D721Med (cell line): ENCODE results near the gene ABCA13.
A peak's percentile ranks its signal among the peaks of the same experiment; 100 is the strongest.

Experiments used
- DNase-seq: peaks from one replicate; pipeline ENCODE4 v3.0.0; 2011; ENCODE audit warnings: low spot score; ENCODE audit not compliant: insufficient read length
- FAIRE-seq: peaks from 2 replicates; lab custom pipeline; 2011; peaks lifted over from hg19 to GRCh38; lab: Jason Lieb, UNC
- CTCF ChIP-seq: IDR thresholded peaks from 2 replicates; pipeline ENCODE4 v1.5.1; 2012; ENCODE audit warnings: mild to moderate bottlenecking, control low read depth; ENCODE audit not compliant: insufficient read depth; ENCODE audit errors: missing control alignments

The ABCA13 gene

GRCh38 chr7:48296966-48297365, 125.7 kb downstream of the ABCA13 start:
- DNase-seq (no peak), FAIRE-seq (no peak)
- no peak for TF ChIP-seq CTCF

DNA sequence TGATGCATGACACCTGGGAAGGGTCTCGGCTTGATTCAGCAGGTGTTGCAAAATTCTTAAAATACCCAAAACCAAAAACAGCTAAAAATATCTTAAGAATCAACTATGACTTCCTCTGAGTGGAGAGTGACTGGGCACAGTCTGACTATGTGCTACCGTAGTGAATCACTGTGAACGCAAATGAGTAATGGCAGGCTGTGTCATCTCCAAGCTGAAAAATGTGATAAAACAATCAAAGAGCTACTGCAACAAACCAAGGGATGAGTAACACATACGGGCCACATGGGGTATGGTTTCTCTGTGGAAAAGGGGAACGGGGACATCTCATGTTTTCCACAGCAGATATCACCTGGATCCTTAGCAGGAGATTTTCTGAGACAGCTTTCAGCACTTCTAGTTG, 127.5 kb downstream of the ABCA13 start:
- FAIRE-seq (no peak), DNase-seq (no peak)
- TF ChIP-seq CTCF: no peak

DNA sequence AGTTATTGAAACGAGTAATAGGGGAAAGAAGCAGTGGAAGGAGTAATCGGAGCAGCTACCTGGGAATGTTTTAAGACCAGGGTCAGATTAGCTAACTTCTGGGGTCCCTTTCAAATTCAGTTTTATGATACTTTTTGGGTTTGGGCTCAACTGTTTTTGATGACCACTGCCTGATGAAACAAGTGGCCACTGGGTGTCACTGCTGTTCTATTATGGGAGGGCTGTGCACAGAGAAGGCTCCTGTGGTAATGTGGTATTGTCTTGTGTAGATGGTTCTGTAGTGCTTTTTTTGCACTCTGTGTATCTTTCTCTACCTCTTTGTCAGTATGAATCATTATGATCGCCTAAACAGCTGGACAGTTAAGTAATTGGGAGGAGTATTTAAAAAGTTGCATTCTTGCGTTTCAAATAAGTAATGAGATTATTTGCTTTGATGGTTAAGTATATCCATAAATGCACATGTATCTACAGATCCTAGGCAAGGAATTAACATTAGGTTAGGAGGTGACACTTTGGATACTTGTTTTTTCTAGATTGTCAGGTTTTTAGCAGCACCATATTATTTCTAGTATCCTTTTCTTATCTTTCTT, 128.4 kb downstream of the ABCA13 start:
- no peak for DNase-seq
- TF ChIP-seq CTCF: peak; percentile 65
- FAIRE-seq: peak; percentile 35

- FAIRE-seq (no peak), DNase-seq (no peak)
- no peak for TF ChIP-seq CTCF
Observed at GRCh38 chr7:48300301-48300700, 129.0 kb downstream of the ABCA13 start.

GRCh38 chr7:48301201-48301600, 129.9 kb downstream of the ABCA13 start:
- FAIRE-seq (no peak), DNase-seq (no peak)
- TF ChIP-seq CTCF: no peak

DNA sequence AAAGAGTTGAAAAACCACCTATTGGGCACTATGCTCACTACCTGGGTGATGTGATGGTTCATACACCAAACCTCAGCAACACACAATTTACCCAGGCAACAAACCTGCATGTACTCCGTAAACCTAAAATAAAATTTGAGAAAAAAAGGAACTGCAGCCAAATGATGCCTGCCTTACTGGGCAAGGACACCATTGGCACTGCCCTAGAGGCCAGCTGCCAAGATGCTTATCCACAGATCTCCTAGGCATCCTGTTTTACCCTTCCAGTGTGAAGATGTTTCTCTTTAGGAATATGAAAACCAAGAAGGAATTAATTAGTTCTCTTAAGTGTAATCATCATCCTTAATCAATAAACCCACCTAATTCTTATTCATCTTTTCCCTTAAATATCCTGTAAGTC, 133.4 kb downstream of the ABCA13 start:
- TF ChIP-seq CTCF: no peak
- FAIRE-seq: no peak

DNA sequence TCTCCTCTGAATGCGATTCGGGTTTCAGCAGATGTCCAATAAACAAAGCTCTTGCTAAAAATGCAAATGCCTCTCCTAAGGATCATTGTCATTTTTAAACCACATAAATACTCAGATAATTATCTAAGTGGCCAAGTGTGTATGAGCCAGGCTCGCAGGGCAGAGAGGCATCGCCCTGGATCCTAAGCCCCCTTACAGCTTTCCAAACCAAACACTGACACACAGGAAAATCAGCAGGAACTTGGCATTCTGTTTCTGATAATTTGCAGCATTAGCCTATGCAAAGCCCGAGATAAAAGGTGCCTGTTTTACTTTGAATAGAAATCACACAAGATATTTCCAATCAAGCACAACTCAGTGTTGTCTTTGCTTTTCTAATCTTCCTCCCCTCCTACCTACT, 134.4 kb downstream of the ABCA13 start:
- DNase-seq (no peak), FAIRE-seq (no peak)
- TF ChIP-seq CTCF: no peak

More for the DNA sequence above, 133.4 kb downstream of the ABCA13 start:
- DNase-seq: no peak
